Femur (tissue), 1 donor: ENCODE data around the gene TPRX1.
"Not testable (repeated sequence)": the region's sequence is repeated elsewhere in the genome, so short reads cannot be mapped to it uniquely, and the experiment has no call there.

Experiments used
- DNase-seq: peaks from one replicate; pipeline ENCODE4 v3.0.0-alpha.2; 2017

The TPRX1 gene

GRCh38 chr19:47765523-47766358 is 38.6 kb downstream of the TPRX1 start:
- DNase-seq: peak; percentile 72

DNA sequence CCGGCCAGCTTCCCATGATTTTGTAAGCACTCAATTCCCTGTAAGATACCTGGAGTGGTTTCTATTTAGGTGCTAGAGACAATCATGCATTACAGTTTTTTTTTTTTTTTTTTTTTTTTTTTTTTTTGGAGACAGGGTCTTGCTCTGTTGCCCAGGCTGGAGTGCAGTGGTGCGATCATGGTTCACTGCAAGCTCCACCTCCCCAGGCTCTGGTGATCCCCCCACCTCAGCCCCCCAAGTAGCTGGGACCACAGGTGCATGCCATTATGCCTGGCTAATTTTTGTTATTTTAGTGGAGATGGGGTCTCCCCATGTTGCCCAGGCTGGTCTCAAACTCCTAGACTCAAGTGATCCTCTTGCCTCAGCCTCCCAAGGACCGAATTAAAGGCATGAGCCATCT is 39.6 kb downstream of the TPRX1 start:
- not testable (repeated sequence) for DNase-seq

DNA sequence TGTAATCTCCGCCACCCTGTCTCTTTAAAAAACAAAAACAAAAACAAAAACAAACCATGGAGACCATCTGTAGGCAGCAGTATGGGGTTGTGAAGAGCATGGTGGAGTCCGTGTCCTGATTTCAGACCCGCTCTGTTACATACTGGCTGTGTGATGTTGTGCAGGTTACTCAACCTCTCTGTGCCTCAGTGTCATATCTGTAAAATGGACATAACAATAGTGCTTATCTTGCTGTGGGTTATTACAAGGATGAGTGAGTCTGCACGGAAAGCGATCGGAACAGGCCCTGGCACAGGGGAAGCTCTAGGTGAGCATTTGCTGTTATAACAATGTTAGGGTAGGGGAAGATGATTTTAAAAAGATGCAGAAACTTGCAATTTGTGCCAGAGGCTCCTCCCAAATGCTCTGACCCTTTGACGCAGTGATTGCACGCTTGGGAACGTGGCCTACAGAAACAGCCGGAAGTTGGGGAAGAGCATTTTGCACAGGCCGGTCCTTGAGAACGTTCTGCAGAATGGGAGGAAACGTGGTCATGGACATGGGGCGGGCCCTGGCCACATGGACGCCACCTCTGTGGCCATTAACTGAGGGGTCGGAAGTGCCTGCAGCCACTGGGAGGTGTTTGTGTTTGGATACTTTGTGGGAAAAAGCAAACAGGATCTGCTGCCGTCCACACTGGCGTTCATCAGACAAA is 41.6 kb downstream of the TPRX1 start:
- DNase-seq: no peak

- DNase-seq: no peak
These were observed 42.2 kb downstream of the TPRX1 start for GRCh38 chr19:47762151-47762550.

DNA sequence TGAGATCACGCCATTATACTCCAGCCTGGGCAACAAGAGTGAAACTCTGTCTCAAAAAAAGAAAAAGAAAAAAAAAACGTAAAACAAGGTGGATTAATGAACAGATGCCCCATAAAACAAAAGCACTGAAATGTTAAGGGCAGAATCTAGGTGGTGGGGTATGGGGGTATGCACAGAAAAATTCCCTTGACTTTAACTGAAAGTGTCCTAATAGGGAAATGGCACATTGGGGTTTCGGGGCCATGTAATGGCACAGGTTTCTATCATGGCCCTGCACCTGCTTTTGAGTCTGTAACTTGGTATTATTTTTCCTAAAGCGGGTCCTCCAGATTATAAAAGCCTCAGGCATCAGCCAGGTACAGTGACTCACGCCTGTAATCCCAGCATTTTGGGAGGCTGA is 42.8 kb downstream of the TPRX1 start:
- no peak for DNase-seq

GRCh38 chr19:47760632-47760999 is 43.7 kb downstream of the TPRX1 start:
- no peak for DNase-seq

DNA sequence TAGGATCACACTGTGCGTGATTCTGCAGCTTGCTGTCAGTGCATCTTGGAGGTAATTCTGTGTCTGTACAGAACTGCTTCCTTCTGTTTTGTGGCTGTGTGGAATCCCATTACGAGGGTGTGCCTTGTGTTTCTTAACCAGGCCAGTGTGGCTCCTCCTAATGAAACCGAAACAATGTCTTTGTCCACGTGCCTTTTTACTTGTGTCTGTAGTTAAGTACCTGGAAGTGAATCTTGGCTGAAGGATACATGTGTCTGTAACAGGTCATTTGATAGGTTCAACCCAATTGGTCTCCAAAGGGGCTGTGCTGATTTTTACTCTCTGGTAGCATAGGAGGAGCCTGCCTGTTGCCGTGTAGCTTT is 45.9 kb downstream of the TPRX1 start:
- no peak for DNase-seq

DNA sequence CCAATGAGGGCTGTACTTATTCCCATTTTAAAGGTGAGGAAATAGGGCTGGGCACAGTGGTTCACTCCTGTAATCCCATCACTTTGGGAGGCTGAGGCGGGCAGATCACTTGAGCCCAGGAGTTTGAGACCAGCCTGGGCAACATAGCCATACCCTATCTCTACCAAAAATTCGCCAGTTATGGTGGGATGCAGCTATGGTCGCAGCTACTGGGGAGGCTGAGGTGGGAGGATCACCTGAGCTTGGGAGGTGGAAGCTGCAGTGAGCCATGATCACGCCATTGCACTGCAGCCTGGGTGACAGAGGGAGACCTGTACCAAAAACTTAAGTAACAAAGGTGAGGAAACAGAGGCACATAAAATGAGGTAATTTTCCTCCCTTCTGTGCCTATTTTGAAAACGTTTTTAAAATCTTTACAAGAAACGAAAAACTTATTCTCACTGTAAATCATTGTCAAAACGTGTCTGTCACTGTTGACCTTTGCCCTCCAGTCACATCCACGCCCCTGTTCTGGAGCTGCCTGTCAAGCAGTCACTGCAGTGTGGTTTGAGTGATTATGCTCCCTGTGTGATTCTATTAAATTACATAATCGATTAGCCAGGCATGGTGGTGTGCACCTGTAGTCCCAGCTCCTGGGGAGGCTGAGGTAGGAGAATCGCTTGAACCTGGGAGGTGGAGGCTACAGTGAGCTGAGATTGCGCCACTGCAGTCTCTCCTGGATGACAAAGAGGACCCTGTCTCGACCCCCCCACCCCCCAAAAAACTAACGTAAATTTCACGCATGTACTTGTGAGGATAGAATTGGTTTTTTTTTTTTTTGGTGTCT is 46.5 kb downstream of the TPRX1 start:
- DNase-seq: no peak

DNA sequence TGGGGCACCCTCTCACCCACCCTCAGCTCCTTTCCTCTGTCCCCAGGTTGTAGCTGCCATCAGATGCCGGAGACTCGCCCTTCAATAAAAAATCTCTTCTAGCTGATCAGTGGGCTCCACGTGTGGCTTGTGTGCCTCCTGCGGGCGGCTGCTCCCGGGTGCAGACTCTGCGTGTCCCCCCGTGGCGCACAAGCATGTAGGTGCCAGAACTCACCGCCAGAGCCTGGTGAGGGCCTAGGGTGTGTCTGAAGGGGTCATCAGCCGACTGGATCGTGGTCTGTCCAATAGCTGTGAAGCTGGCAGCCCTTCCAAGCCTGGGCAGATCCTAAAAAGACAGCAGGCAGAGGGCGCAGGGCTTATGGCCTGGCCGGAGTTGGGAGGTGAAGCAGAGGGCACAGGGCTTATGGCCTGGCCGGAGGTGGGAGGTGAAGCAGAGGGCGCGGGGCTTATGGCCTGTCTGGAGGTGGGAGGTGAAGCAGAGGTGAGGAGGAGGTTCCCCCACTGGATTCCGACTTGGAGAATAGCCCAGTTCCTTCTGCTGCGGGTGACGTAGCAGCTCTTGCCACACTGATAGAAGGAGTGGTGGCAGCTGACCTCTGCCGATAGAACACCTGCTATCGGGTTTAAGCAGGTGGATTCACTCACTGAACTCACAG is 47.3 kb downstream of the TPRX1 start:
- DNase-seq: no peak

DNA sequence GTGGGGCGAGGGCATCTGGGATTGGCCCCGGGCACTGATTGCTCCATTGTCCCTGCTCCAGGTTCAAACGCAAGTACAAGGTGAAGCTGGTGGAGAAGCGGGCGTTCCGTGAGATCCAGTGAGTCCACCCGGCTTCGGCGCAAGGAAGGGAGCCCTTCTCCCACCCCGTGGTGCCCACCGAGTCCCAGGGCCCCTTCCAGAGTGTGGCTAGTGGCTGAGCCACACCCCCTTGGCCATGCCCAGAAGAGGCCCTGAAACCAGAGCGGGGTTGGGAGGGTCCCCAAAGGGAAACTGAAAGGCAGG is 47.8 kb downstream of the TPRX1 start:
- DNase-seq: no peak

- no peak for DNase-seq
These were observed 48.4 kb downstream of the TPRX1 start for GRCh38 chr19:47755762-47756626.

DNA sequence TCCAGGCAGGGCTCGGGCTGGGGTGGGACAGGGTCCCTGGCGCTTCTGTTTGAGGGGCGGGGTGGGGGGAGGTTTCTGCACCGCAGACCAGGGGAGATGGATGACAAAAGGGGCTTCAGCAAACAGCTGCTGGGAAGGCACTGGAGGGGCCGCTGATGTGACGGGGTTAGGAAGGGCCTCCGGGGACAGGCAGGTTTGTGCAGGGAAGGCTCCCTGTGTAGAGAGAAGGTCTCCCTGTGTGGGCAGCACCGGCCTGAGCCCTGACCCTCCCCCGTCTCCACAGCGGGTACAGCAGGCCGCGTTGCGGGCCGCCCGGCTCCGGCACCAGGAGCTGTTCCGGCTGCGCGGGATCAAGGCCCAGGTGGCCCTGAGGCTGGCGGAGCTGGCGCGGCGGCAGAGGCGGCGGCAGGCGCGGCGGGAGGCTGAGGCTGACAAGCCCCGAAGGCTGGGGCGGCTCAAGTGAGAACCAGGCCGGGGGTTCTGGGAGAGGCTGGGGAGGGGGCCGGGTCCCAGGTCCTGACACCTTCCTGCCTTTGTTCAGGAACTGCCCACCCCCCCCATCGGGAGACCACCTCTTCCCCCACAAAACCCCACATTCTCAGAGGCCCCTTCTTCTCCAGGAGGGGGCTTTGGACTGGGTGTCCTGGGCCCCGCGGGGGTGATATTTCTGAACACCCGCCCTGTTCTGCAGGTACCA is 49.1 kb downstream of the TPRX1 start:
- DNase-seq: no peak

DNA sequence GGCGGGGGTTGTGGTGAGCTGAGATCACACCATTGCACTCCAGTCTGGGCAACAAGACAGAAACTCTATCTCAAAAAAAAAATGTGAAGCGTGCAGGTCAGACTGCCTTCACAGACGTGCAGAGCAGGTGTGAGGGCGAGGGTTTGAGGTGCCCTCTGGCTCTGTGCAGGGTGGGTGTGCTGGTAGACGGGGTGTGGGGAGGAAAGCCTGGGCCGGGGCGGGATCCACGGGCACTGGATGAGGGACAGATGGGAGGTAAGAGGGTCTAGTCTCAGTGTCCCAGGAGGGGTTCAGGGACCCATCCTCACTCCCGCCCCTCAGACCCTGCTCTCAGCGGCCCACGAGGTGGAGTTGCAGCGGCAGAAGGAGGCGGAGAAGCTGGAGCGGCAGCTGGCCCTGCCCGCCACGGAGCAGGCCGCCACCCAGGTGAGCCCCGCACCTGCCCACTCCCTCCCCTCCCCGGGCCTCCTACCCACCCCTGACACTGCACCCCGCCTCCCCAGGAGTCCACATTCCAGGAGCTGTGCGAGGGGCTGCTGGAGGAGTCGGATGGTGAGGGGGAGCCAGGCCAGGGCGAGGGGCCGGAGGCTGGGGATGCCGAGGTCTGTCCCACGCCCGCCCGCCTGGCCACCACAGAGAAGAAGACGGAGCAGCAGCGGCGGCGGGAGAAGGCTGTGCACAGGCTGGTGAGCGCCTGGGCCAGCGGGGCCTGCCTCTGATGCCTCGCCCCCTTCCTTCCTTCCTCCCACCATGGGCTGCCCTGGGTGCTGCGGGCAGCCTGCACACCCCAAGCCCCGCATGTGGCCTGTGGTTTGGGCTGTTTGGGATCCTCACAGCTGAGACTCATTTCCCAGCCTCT is 49.9 kb downstream of the TPRX1 start:
- DNase-seq: no peak

DNA sequence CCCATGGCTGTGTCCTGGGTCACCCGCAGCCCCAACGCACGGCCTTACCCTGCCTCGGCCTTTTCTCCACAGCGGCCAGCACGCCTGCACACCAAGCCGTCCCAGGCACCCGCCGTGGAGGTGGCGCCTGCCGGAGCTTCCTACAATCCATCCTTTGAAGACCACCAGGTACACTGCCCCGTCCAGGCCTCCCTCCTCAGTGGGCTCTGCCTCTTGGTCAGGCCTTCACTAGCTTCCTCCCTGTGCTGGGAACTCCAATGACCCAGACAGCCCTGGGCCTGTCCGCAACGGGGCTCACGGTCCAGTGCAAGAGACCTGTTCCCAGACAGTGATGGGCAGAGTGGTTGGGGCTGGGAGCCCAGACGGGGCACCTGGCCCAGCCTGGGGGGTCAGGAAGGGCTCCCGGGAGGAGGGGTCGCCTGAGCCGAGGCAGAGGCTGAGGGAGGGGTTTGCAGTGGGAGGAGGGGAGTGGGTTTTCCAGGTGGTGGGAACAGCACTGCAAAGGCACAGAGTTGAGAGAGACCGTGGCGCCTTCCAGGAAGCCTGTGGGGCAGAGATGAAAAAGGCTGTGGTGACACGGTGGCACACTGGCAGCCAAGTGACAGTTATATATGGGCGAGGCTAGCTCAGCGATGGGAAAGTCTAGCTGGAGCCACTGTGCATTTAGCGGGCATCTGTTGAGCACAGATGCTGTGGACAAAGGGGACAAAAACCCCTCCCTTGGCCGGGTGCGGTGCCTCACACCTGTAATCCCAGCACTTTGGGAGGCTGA is 51.7 kb downstream of the TPRX1 start:
- DNase-seq: no peak
